Measurements from ENCODE around the gene ERGIC1. TPM values are rescaled to one million over a fixed set of nuclear protein-coding genes. Genes with fewer than 3 reads are reported as not detected.

The ERGIC1 gene
- total RNA-seq, 1 donor from 2014 or later = 184 TPM

DNA sequence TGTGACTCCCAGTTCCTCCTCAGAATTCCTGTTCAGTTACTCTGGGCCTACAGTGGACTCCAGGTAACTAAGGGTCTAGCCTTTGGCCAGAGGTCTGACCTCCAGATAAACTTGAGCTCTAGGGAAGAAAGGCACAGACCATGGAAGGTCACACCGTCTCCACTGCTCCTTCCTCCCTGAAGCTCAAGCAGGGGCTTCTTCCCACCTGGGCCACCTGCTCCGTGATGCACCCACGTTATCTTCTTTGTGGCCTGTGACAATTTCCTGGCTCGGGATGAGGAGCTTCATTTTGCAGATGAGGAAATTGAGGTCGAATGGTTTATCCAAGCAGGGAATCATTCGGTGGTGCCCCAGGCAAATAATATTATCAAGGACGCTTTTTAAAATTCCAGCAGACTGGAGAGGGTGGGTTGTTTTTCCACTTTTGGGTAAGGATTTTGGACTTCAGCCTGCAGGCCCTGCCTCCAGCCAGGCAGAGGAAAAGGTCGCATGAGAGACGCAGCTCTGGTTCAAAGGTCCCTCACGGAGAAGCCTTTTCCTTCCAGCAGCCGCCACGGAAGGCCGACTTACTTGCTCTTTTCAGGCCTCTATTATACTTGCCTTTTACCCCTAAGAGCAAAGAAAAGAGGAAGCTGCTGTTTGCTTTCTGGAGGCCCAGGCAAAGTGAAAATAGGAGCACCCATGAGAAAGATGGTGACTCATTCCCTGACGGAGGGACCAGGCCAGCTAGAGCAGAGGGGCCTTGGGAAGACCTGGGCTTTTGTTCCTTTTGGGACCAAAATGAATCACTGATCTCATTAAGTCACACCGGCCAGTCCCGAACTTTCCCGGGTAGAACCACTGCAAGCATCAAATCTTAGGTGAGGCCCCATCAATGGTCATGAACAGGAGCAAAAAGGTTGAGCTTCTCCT lies 40.2 kb upstream of the ERGIC1 start:
- Histone ChIP-seq H3K27ac (peak overlapping the region; percentile 94 to 95), H3K4me1 (peaks cover 34 to 81% of the 10 kb centered on the region in 2 donors)
- intact Hi-C loops (cut with DNase I) = loop anchor here (2.0 kb wide), 2 partner anchors 41 to 75 kb away; partner anchors contain the start of gene ERGIC1

DNA sequence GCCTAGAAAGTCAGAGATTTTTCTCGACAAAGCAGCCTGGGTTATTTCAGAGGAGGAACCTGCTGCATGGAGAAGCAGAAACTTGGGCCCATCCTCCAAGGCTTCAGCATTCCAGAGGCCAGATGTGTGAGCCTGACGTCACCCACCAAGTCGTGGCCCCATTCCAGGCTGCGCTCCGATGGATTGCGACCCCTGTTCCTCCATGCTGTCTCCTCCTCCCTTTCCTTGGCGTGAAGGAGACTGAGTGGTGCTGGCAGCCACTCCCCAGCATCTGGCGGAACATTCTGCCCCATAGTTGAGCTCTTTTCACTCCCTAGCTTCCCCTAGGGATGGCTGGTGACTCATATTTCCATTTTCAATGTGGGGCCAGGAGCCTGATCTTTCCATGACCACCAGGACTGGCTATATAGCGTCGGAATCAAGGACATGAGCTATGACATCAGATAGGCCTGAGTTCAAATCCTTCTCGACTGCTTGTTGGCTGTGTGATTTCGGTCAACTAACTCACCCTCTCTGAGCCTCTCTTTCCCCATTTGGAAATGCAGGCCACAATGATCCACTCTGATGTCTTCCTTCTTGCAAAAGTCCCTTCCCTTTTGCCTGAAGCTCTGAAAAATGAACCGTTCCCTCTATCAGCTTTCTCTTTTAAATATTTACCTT lies 38.6 kb upstream of the ERGIC1 start:
- no peaks in the 10 kb centered on the region for H3K36me3 ChIP-seq
- peak overlapping the region; percentile 94 to 95 for H3K27ac ChIP-seq
- H3K4me3 ChIP-seq = peak overlapping the region in 1 of 2 donors; percentile 33
- DNase-seq (ENCODE audit: low spot score in 2 of 2) = peak; percentile 93 to 99
- TF ChIP-seq, protein P1, sequence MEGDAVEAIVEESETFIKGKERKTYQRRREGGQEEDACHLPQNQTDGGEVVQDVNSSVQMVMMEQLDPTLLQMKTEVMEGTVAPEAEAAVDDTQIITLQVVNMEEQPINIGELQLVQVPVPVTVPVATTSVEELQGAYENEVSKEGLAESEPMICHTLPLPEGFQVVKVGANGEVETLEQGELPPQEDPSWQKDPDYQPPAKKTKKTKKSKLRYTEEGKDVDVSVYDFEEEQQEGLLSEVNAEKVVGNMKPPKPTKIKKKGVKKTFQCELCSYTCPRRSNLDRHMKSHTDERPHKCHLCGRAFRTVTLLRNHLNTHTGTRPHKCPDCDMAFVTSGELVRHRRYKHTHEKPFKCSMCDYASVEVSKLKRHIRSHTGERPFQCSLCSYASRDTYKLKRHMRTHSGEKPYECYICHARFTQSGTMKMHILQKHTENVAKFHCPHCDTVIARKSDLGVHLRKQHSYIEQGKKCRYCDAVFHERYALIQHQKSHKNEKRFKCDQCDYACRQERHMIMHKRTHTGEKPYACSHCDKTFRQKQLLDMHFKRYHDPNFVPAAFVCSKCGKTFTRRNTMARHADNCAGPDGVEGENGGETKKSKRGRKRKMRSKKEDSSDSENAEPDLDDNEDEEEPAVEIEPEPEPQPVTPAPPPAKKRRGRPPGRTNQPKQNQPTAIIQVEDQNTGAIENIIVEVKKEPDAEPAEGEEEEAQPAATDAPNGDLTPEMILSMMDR (IDR thresholded peaks at IDR 0.05) = no peak
- no peaks in the 10 kb centered on the region for H3K9me3 ChIP-seq
- peaks cover 23 to 75% of the 10 kb centered on the region in 2 donors for H3K4me1 ChIP-seq
- intact Hi-C loops (cut with DNase I) = loop anchor here (1.0 to 5.0 kb wide), 5 partner anchors 23 to 73 kb away; partner anchors contain the start of gene ERGIC1
- no peaks in the 10 kb centered on the region for H3K27me3 ChIP-seq

More for the DNA sequence above, 40.2 kb upstream of the ERGIC1 start:
- Histone ChIP-seq H3K27me3 (no peaks in the 10 kb centered on the region), H3K4me3 (peak overlapping the region in 1 of 2 donors; percentile 33), H3K36me3 (no peaks in the 10 kb centered on the region), H3K9me3 (no peaks in the 10 kb centered on the region)
- peak in 1 of 2 donors; percentile 84 for DNase-seq (ENCODE audit: low spot score in 2 of 2)
- TF ChIP-seq, protein P1 (IDR thresholded peaks at IDR 0.05) = no peak

DNA sequence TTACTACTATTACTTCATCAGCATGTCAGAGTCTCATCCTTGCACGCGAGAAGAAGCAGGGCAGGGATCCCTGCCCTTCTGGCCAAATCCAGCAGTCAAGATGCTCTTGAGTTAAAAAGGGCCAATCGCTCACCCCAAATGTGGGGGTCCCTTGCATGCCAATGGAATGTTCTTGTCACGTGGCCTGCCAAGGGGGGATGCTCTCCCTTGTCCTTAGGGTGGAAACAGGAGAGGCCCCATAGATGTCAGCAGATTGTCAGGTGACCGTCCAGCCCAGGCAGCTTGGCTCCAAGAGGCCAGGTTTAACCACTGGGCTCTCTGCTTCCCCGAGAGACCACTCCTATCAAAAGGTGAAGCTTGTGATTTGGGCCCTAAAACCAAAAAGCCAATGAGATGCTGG lies 37.7 kb upstream of the ERGIC1 start:
- TF ChIP-seq, protein P1 (IDR thresholded peaks at IDR 0.05) = no peak
- Histone ChIP-seq H3K27me3 (no peaks in the 10 kb centered on the region), H3K36me3 (no peaks in the 10 kb centered on the region), H3K4me1 (peaks cover 18 to 71% of the 10 kb centered on the region in 2 donors), H3K9me3 (no peaks in the 10 kb centered on the region), H3K4me3 (no peak overlapping the region), H3K27ac (peak overlapping the region; percentile 78 to 93)
- peak in 1 of 2 donors; percentile 62 for DNase-seq (ENCODE audit: low spot score in 2 of 2)
- intact Hi-C loops (cut with DNase I) = loop anchor here (5.0 kb wide), 1 partner anchor 64 kb away; no protein-coding TSS in a partner anchor

DNA sequence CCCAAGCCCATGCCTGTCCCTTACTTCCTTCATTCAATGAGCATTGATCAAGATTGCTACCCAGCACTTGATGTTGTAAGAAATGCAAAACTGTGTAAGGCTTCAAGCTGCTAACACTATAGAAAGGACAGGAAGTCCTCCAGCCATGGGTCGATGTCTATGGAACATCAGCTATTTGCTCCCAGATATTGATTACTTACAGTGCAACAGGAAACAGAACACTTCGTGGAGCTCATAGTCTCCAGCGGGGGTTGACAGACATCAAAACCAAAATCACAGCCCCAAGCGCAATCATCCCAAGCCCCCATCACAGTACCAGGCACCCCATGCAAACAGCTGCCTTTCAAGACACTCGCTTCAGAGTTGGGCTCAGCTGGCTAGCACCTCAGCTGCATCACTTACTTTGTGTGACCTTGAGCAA lies 36.3 kb upstream of the ERGIC1 start:
- intact Hi-C loops (cut with DNase I) = loop anchor here (2.0 to 5.0 kb wide), 3 partner anchors 65 to 105 kb away; no protein-coding TSS in a partner anchor
- TF ChIP-seq, protein P1 (IDR thresholded peaks at IDR 0.05) = no peak
- peak overlapping the region; percentile 78 to 93 for H3K27ac ChIP-seq
- H3K27me3 ChIP-seq = no peaks in the 10 kb centered on the region
- DNase-seq (ENCODE audit: low spot score in 2 of 2) = peak in 1 of 2 donors; percentile 65
- H3K4me1 ChIP-seq = peaks cover 18 to 68% of the 10 kb centered on the region in 2 donors
- no peaks in the 10 kb centered on the region for H3K36me3 ChIP-seq
- H3K9me3 ChIP-seq = no peaks in the 10 kb centered on the region
- no peak overlapping the region for H3K4me3 ChIP-seq

DNA sequence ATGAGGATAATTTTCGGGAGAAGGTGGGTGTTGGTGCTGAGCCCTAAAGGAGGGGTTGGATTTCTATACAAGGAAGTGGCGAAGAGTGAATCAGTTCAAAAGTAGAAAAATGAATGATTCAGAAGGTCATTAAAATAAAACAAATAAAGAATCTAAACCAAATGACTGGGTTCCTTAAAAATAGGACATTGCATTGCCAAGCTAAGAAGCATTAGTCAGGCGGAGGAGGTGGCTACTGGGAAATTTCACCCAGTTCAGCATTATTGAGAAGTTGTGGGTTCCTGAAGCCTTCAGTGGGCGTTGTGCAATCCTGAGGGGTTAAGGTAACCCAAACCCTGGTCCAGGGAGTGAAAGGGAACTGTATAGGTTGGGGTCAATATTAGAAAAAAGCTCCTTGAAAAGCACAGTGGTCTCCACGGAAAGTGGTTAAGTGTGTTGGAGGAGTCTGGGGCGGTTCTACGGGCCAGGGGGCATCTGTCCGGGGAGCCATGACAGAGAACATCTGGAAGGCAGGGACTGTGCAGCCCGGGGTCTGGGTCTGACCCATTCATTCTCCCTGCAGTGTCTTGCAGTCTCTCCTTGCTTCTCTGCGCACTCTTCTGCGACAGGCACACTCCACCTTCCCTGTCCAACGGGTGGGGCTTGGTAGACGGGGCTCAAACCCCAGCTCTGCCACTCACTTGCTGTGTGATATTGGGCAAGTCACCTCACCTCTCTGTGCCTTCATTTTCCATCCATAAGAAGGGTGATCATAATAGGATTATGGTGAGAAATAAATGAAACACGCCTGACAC lies 35.4 kb upstream of the ERGIC1 start:
- peak overlapping the region; percentile 87 to 93 for H3K27ac ChIP-seq
- H3K27me3 ChIP-seq = no peaks in the 10 kb centered on the region
- no peak overlapping the region for H3K4me3 ChIP-seq
- H3K9me3 ChIP-seq = no peaks in the 10 kb centered on the region
- H3K4me1 ChIP-seq = peaks cover 16 to 62% of the 10 kb centered on the region in 2 donors
- H3K36me3 ChIP-seq = no peaks in the 10 kb centered on the region
- TF ChIP-seq, protein P1 (IDR thresholded peaks at IDR 0.05) = no peak
- peak in 1 of 2 donors; percentile 92 for DNase-seq (ENCODE audit: low spot score in 2 of 2)
- intact Hi-C loops (cut with DNase I) = loop anchor here (2.0 to 5.0 kb wide), 3 partner anchors 66 to 104 kb away; no protein-coding TSS in a partner anchor
